ENCODE data around the gene DNAJC5G.

DNA sequence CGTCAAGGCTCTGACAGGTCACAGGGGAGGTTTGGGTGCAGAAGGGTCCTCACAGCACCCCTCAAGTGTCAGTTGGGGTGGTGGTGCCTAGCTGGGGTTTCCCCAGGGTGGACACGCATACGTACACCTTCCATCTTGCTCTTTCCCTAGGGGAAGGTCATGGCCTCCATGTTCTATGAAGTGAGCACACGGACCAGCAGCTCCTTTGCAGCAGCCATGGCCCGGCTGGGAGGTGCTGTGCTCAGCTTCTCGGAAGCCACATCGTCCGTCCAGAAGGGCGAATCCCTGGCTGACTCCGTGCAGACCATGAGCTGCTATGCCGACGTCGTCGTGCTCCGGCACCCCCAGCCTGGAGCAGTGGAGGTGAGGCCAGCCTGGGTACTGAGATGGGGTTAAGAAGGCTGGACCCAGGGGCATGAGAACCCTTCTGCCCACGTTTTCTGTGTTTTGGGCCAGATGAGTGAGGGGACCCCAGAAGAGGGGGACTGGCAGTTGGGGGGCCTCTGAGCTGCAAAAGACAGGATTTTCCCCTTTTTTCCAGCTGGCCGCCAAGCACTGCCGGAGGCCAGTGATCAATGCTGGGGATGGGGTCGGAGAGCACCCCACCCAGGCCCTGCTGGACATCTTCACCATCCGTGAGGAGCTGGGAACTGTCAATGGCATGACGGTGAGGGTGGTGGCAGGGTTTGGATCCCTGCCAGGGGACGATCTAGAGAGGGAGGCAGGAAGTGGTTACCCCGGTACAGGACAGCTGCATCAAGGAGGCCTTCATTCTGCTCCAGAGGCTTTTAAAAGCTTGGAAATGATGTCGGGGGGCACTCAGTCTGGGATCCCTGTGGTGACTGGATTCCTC is 33.2 kb upstream of the DNAJC5G start:
- TF ChIP-seq, protein P1, sequence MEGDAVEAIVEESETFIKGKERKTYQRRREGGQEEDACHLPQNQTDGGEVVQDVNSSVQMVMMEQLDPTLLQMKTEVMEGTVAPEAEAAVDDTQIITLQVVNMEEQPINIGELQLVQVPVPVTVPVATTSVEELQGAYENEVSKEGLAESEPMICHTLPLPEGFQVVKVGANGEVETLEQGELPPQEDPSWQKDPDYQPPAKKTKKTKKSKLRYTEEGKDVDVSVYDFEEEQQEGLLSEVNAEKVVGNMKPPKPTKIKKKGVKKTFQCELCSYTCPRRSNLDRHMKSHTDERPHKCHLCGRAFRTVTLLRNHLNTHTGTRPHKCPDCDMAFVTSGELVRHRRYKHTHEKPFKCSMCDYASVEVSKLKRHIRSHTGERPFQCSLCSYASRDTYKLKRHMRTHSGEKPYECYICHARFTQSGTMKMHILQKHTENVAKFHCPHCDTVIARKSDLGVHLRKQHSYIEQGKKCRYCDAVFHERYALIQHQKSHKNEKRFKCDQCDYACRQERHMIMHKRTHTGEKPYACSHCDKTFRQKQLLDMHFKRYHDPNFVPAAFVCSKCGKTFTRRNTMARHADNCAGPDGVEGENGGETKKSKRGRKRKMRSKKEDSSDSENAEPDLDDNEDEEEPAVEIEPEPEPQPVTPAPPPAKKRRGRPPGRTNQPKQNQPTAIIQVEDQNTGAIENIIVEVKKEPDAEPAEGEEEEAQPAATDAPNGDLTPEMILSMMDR (IDR thresholded peaks at IDR 0.05): no peak
- no peak for TF ChIP-seq EZH2phosphoT487 (IDR thresholded peaks at IDR 0.05)

Measured in neural progenitor cell (in vitro differentiated cells).